Measurements from ENCODE around the gene ABCG8. TPM values are rescaled to one million over a fixed set of nuclear protein-coding genes. Genes with fewer than 3 reads are reported as not detected.

The ABCG8 gene
- total RNA-seq, 1 donor from 2014 or later = not detected

- no peak for DNase-seq (ENCODE audit: low read depth, low spot score)
- Mint-ChIP-seq H3K4me3 (no peak overlapping the region), H3K4me1 (peaks cover 8% of the 10 kb centered on the region), H3K36me3 (ENCODE audit: low read depth) (peaks cover 5% of the 10 kb centered on the region), H3K27ac (ENCODE audit: unreplicated experiment) (no peak overlapping the region), H3K27me3 (ENCODE audit: low read depth) (no peaks in the 10 kb centered on the region), H3K9me3 (no peaks in the 10 kb centered on the region)
- no peak for TF ChIP-seq CTCF (conservative IDR thresholded peaks at IDR 0.05)
Measured at GRCh38 chr2:43796206-43796605, 42.6 kb upstream of the ABCG8 start.

DNA sequence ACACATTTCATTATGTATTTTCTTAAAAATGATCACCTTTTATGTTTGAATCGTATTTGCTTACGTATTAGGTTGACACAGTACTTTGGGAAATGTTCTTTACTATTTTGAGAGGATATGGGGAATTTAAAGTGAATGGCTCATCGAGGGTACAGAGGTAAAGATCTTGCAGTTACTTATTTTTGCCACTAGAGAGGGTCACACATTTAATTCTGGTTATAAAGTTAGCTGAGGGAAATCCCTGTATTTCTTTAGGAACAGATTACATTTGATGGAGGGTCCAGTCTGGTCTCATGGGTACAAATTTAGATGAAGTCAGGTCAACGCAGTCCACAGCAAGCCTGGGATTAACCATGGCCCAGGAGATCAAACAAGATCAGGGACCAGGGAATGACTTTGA is 40.5 kb upstream of the ABCG8 start:
- H3K27me3 Mint-ChIP-seq (ENCODE audit: low read depth) = no peaks in the 10 kb centered on the region

DNA sequence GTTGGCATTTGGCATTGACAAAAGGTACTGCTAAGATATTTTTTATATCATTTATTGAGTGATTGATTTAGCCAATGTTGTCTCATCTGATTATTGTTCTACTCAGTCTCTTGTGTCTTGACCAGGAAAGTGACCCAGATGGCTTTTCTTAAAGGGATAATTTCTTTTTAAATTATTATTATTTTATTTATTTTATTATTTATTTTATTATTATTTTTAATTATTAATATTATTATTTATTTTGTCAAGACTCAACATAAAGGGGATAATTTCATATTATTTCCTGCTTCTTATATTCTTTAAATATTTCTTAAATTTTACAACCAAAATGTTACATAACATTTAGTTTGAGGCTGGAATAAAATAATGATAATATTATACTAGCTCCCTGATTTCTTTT is 37.9 kb upstream of the ABCG8 start:
- Mint-ChIP-seq H3K4me1 (no peaks in the 10 kb centered on the region), H3K27ac (ENCODE audit: unreplicated experiment) (no peak overlapping the region), H3K27me3 (ENCODE audit: low read depth) (no peaks in the 10 kb centered on the region), H3K9me3 (no peaks in the 10 kb centered on the region), H3K36me3 (ENCODE audit: low read depth) (peaks cover 5% of the 10 kb centered on the region), H3K4me3 (no peak overlapping the region)
- TF ChIP-seq CTCF (conservative IDR thresholded peaks at IDR 0.05) = no peak
- DNase-seq (ENCODE audit: low read depth, low spot score) = no peak

More for the DNA sequence above, 40.5 kb upstream of the ABCG8 start:
- peak; percentile 39 for TF ChIP-seq CTCF (conservative IDR thresholded peaks at IDR 0.05)
- Mint-ChIP-seq H3K4me1 (no peaks in the 10 kb centered on the region), H3K27ac (ENCODE audit: unreplicated experiment) (no peak overlapping the region), H3K4me3 (no peak overlapping the region), H3K36me3 (ENCODE audit: low read depth) (peaks cover 3% of the 10 kb centered on the region), H3K9me3 (no peaks in the 10 kb centered on the region)
- DNase-seq (ENCODE audit: low read depth, low spot score) = no peak

GRCh38 chr2:43802135-43802534 is 36.6 kb upstream of the ABCG8 start:
- H3K27ac Mint-ChIP-seq (ENCODE audit: unreplicated experiment) = no peak overlapping the region
- TF ChIP-seq CTCF (conservative IDR thresholded peaks at IDR 0.05) = no peak
- H3K36me3 Mint-ChIP-seq (ENCODE audit: low read depth) = peaks cover 7% of the 10 kb centered on the region
- H3K27me3 Mint-ChIP-seq (ENCODE audit: low read depth) = no peaks in the 10 kb centered on the region
- DNase-seq (ENCODE audit: low read depth, low spot score) = no peak
- H3K9me3 Mint-ChIP-seq = no peaks in the 10 kb centered on the region
- no peak overlapping the region for H3K4me3 Mint-ChIP-seq
- no peaks in the 10 kb centered on the region for H3K4me1 Mint-ChIP-seq

DNA sequence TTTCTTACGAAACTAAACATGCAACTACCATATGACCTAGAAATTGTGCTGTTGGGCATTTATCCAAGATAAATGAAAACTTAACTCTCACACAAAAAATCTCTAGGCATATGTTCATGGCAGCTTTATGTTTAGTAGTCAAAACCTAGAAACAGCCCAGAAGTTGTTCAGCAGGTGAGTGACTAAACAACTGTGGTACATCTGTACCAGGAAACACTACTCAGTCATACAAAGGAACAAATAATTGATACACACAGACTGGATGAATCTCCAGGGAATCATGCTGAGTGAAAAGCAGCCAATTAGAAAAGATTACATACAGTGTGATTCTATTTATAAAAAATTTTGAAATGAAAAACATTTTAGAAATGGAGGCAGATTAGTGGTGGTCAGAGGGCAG is 35.7 kb upstream of the ABCG8 start:
- Mint-ChIP-seq H3K36me3 (ENCODE audit: low read depth) (peaks cover 7% of the 10 kb centered on the region), H3K4me3 (no peak overlapping the region), H3K27ac (ENCODE audit: unreplicated experiment) (no peak overlapping the region), H3K27me3 (ENCODE audit: low read depth) (no peaks in the 10 kb centered on the region), H3K9me3 (no peaks in the 10 kb centered on the region), H3K4me1 (no peaks in the 10 kb centered on the region)
- TF ChIP-seq CTCF (conservative IDR thresholded peaks at IDR 0.05) = no peak
- DNase-seq (ENCODE audit: low read depth, low spot score) = no peak

- H3K27ac Mint-ChIP-seq (ENCODE audit: unreplicated experiment) = no peak overlapping the region
- no peaks in the 10 kb centered on the region for H3K9me3 Mint-ChIP-seq
Measured at GRCh38 chr2:43806719-43807031, 32.1 kb upstream of the ABCG8 start.

More at GRCh38 chr2:43806719-43807031, 32.1 kb upstream of the ABCG8 start:
- Mint-ChIP-seq H3K36me3 (ENCODE audit: low read depth) (peaks cover 4% of the 10 kb centered on the region), H3K4me1 (no peaks in the 10 kb centered on the region), H3K27me3 (ENCODE audit: low read depth) (no peaks in the 10 kb centered on the region), H3K4me3 (no peak overlapping the region)
- TF ChIP-seq CTCF (conservative IDR thresholded peaks at IDR 0.05) = no peak
- no peak for DNase-seq (ENCODE audit: low read depth, low spot score)

Data from neural crest cell (in vitro differentiated cells).